Ureter (tissue), 1 donor: Measurements from ENCODE around the gene SCAMP3. TPM values are rescaled to one million over a fixed set of nuclear protein-coding genes. Genes with fewer than 3 reads are reported as not detected.
"Not testable (repeated sequence)": the region's sequence is repeated elsewhere in the genome, so short reads cannot be mapped to it uniquely, and the experiment has no call there.

ENCODE experiments used
- DNase-seq: peaks from one replicate; pipeline ENCODE4 v3.0.0-alpha.2; 2020; ENCODE audit warnings: low spot score
- total RNA-seq: library from RNA; stranded (reverse); gene quantifications from one replicate; pipeline ENCODE4 v1.2.4, GENCODE V29; 2023
- donor health status: DM: yes; HTN: yes; CAD: no.

The SCAMP3 gene
- total RNA-seq, 1 donor from 2014 or later, result 62.6 TPM

GRCh38 chr1:155232001-155232978 lies 29.9 kb downstream of the SCAMP3 start:
- not testable (repeated sequence) for DNase-seq

- DNase-seq, result not testable (repeated sequence)
Observed at GRCh38 chr1:155231302-155231701, 30.9 kb downstream of the SCAMP3 start.

GRCh38 chr1:155228096-155228427 lies 34.1 kb downstream of the SCAMP3 start:
- no peak for DNase-seq

- DNase-seq, result peak; percentile 98
Observed at GRCh38 chr1:155227261-155228095, 34.7 kb downstream of the SCAMP3 start.

GRCh38 chr1:155226910-155227260 lies 35.3 kb downstream of the SCAMP3 start:
- DNase-seq, result no peak

GRCh38 chr1:155226188-155226909 lies 35.8 kb downstream of the SCAMP3 start:
- peak; percentile 81 for DNase-seq

- not testable (repeated sequence) for DNase-seq
Observed at GRCh38 chr1:155225404-155225759, 36.8 kb downstream of the SCAMP3 start.

GRCh38 chr1:155223047-155223446 lies 39.1 kb downstream of the SCAMP3 start:
- no peak for DNase-seq

- not testable (repeated sequence) for DNase-seq
Observed at GRCh38 chr1:155220211-155220965, 41.8 kb downstream of the SCAMP3 start.

GRCh38 chr1:155219592-155220031 lies 42.5 kb downstream of the SCAMP3 start:
- no peak for DNase-seq

- DNase-seq, result no peak
Observed at GRCh38 chr1:155218854-155219591, 43.1 kb downstream of the SCAMP3 start.

GRCh38 chr1:155214702-155215101 lies 47.5 kb downstream of the SCAMP3 start:
- not testable (repeated sequence) for DNase-seq

GRCh38 chr1:155212051-155212440 lies 50.1 kb downstream of the SCAMP3 start:
- DNase-seq, result not testable (repeated sequence)

- peak; percentile 74 for DNase-seq
Observed at GRCh38 chr1:155211381-155212050, 50.6 kb downstream of the SCAMP3 start.

GRCh38 chr1:155210314-155211104 lies 51.7 kb downstream of the SCAMP3 start:
- DNase-seq, result no peak

- DNase-seq, result no peak
Observed at GRCh38 chr1:155209312-155209721, 52.8 kb downstream of the SCAMP3 start.

GRCh38 chr1:155208541-155209311 lies 53.4 kb downstream of the SCAMP3 start, which contains the start of gene MTX1:
MTX1 (plus strand) TSS chr1:155208695; CDS start chr1:155208805, 110 bp downstream.
- peak; percentile 92 for DNase-seq
